ENCODE measurements around the gene PRPF39.
A peak's percentile ranks its signal among the peaks of the same experiment; 100 is the strongest.
"Not testable (repeated sequence)": the region's sequence is repeated elsewhere in the genome, so short reads cannot be mapped to it uniquely, and the experiment has no call there.

PRPF39 gene

GRCh38 chr14:45083976-45084722 lies at the start of gene PRPF39:
TSS of gene PRPF39 (plus strand) at chr14:45084116. CDS start at chr14:45095240, 11,124 bp downstream.
- DNase-seq (ENCODE audit: low read depth in 4 of 4, low spot score in 1 of 4): peak; percentile 86 to 93 (median 92)

GRCh38 chr14:45034730-45035129 lies 49.2 kb upstream of the PRPF39 start:
- DNase-seq (ENCODE audit: low read depth in 4 of 4, low spot score in 1 of 4): no peak

GRCh38 chr14:45038256-45038655 lies 45.7 kb upstream of the PRPF39 start:
- no peak for DNase-seq (ENCODE audit: low read depth in 4 of 4, low spot score in 1 of 4)

GRCh38 chr14:45038865-45039264 lies 45.1 kb upstream of the PRPF39 start:
- DNase-seq (ENCODE audit: low read depth in 4 of 4, low spot score in 1 of 4): no peak

- no peak for DNase-seq (ENCODE audit: low read depth in 4 of 4, low spot score in 1 of 4)
Observed at GRCh38 chr14:45039390-45039789, 44.5 kb upstream of the PRPF39 start.

- no peak for DNase-seq (ENCODE audit: low read depth in 4 of 4, low spot score in 1 of 4)
Observed at GRCh38 chr14:45041641-45042040, 42.3 kb upstream of the PRPF39 start.

GRCh38 chr14:45044638-45045037 lies 39.3 kb upstream of the PRPF39 start:
- no peak for DNase-seq (ENCODE audit: low read depth in 4 of 4, low spot score in 1 of 4)

GRCh38 chr14:45048385-45048784 lies 35.5 kb upstream of the PRPF39 start:
- DNase-seq (ENCODE audit: low read depth in 4 of 4, low spot score in 1 of 4): no peak

- DNase-seq (ENCODE audit: low read depth in 4 of 4, low spot score in 1 of 4): no peak
Observed at GRCh38 chr14:45051180-45051579, 32.7 kb upstream of the PRPF39 start.

GRCh38 chr14:45051896-45052295 lies 32.0 kb upstream of the PRPF39 start:
- DNase-seq (ENCODE audit: low read depth in 4 of 4, low spot score in 1 of 4): no peak

- no peak for DNase-seq (ENCODE audit: low read depth in 4 of 4, low spot score in 1 of 4)
Observed at GRCh38 chr14:45057349-45057748, 26.6 kb upstream of the PRPF39 start.

GRCh38 chr14:45057881-45058364 lies 26.0 kb upstream of the PRPF39 start:
- no peak for DNase-seq (ENCODE audit: low read depth in 4 of 4, low spot score in 1 of 4)

GRCh38 chr14:45060551-45060950 lies 23.4 kb upstream of the PRPF39 start:
- DNase-seq (ENCODE audit: low read depth in 4 of 4, low spot score in 1 of 4): no peak

- DNase-seq (ENCODE audit: low read depth in 4 of 4, low spot score in 1 of 4): no peak
Observed at GRCh38 chr14:45065540-45065939, 18.4 kb upstream of the PRPF39 start.

GRCh38 chr14:45065956-45066355 lies 18.0 kb upstream of the PRPF39 start:
- DNase-seq (ENCODE audit: low read depth in 4 of 4, low spot score in 1 of 4): no peak

- no peak for DNase-seq (ENCODE audit: low read depth in 4 of 4, low spot score in 1 of 4)
Observed at GRCh38 chr14:45066667-45067066, 17.2 kb upstream of the PRPF39 start.

GRCh38 chr14:45068396-45068795 lies 15.5 kb upstream of the PRPF39 start:
- no peak for DNase-seq (ENCODE audit: low read depth in 4 of 4, low spot score in 1 of 4)

- no peak for DNase-seq (ENCODE audit: low read depth in 4 of 4, low spot score in 1 of 4)
Observed at GRCh38 chr14:45070215-45070614, 13.7 kb upstream of the PRPF39 start.

- no peak for DNase-seq (ENCODE audit: low read depth in 4 of 4, low spot score in 1 of 4)
Observed at GRCh38 chr14:45072126-45072525, 11.8 kb upstream of the PRPF39 start.

GRCh38 chr14:45073231-45073879 lies 10.6 kb upstream of the PRPF39 start:
- DNase-seq (ENCODE audit: low read depth in 4 of 4, low spot score in 1 of 4): no peak

GRCh38 chr14:45078323-45078722 lies 5.6 kb upstream of the PRPF39 start:
- no peak for DNase-seq (ENCODE audit: low read depth in 4 of 4, low spot score in 1 of 4)

- DNase-seq (ENCODE audit: low read depth in 4 of 4, low spot score in 1 of 4): not testable (repeated sequence)
Observed at GRCh38 chr14:45080416-45080968, 3.4 kb upstream of the PRPF39 start.

Measured in stimulated activated CD4-positive, alpha-beta T cell treated with anti-CD3 and anti-CD28 coated beads, Interleukin-1b, Interleukin-23, amount 100 ng/mL, for 24 hours (primary cell).